Measurements from ENCODE around the gene USP17L19.
"Not testable (repeated sequence)": the region's sequence is repeated elsewhere in the genome, so short reads cannot be mapped to it uniquely, and the experiment has no call there.

DNA sequence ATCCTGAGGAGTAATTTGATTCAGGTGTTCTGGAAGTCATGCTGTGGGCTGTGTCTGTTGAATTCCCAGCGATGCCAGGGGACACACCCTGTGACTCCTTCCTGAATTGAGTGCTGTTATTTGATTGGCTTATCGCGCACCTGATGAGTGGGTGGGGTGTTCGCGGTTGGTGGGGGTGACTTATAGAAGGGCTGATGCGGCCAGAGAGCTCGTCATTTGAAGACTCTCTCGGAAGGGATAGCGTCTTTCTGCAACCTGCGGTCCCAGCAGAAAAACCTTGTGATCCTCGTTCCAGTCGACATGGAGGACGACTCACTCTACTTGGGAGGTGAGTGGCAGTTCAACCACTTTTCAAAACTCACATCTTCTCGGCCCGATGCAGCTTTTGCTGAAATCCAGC, 14.1 kb downstream of the USP17L19 start, which contains the start of gene USP17L22:
- TF ChIP-seq, protein P1, sequence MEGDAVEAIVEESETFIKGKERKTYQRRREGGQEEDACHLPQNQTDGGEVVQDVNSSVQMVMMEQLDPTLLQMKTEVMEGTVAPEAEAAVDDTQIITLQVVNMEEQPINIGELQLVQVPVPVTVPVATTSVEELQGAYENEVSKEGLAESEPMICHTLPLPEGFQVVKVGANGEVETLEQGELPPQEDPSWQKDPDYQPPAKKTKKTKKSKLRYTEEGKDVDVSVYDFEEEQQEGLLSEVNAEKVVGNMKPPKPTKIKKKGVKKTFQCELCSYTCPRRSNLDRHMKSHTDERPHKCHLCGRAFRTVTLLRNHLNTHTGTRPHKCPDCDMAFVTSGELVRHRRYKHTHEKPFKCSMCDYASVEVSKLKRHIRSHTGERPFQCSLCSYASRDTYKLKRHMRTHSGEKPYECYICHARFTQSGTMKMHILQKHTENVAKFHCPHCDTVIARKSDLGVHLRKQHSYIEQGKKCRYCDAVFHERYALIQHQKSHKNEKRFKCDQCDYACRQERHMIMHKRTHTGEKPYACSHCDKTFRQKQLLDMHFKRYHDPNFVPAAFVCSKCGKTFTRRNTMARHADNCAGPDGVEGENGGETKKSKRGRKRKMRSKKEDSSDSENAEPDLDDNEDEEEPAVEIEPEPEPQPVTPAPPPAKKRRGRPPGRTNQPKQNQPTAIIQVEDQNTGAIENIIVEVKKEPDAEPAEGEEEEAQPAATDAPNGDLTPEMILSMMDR (IDR thresholded peaks at IDR 0.05; ENCODE audit: low read depth, low read length, poor library complexity, severe bottlenecking) = not testable (repeated sequence)
- TF ChIP-seq EZH2phosphoT487 (IDR thresholded peaks at IDR 0.05; ENCODE audit: borderline replicate concordance, low read length) = not testable (repeated sequence)
